Lower leg skin (tissue), 3 donors: ENCODE measurements around the gene RAPGEF4.

Experiments
- POLR2A ChIP-seq, 2 donors: fragments of 450-650 bp; IDR thresholded peaks; one replicate each; pipeline ENCODE4 v1.6.1; 2016 to 2017; ENCODE audit warnings: antibody characterized with exemption in 2 of 2, mild to moderate bottlenecking in 1 of 2, moderate library complexity in 1 of 2
- TF ChIP-seq, protein P1 (sequence below), 3 donors: fragments of 450-650 bp; IDR thresholded peaks; one replicate each; pipeline ENCODE4 v1.5.1; 2016; ENCODE audit warnings: antibody characterized with exemption in 3 of 3, mild to moderate bottlenecking in 3 of 3, moderate library complexity in 2 of 3

GRCh38 chr2:172843266-172843582 is 107.6 kb downstream of the RAPGEF4 start:
- no peak for TF ChIP-seq POLR2A (IDR thresholded peaks at IDR 0.05)
- TF ChIP-seq, protein P1, sequence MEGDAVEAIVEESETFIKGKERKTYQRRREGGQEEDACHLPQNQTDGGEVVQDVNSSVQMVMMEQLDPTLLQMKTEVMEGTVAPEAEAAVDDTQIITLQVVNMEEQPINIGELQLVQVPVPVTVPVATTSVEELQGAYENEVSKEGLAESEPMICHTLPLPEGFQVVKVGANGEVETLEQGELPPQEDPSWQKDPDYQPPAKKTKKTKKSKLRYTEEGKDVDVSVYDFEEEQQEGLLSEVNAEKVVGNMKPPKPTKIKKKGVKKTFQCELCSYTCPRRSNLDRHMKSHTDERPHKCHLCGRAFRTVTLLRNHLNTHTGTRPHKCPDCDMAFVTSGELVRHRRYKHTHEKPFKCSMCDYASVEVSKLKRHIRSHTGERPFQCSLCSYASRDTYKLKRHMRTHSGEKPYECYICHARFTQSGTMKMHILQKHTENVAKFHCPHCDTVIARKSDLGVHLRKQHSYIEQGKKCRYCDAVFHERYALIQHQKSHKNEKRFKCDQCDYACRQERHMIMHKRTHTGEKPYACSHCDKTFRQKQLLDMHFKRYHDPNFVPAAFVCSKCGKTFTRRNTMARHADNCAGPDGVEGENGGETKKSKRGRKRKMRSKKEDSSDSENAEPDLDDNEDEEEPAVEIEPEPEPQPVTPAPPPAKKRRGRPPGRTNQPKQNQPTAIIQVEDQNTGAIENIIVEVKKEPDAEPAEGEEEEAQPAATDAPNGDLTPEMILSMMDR (IDR thresholded peaks at IDR 0.05): no peak
